Transverse colon (tissue), 4 donors: ENCODE results near the gene GYPE. TPM values are rescaled to one million over a fixed set of nuclear protein-coding genes. Genes with fewer than 3 reads are reported as not detected.
"Not testable (repeated sequence)": the region's sequence is repeated elsewhere in the genome, so short reads cannot be mapped to it uniquely, and the experiment has no call there.

Source experiments
- DNase-seq: peaks from one replicate; pipeline ENCODE4 v3.0.0-alpha.2; 2019
- H3K27ac ChIP-seq, 4 donors: fragments of 200-600 bp; sonication (generic); 2 replicates each; pipeline ENCODE4 v1.5.1; 2016 to 2018; ENCODE audit warnings: inconsistent platforms in 4 of 4
- H3K27me3 ChIP-seq: fragments of 200-600 bp; sonication (generic); 2 replicates; pipeline ENCODE4 v1.5.1; 2017; ENCODE audit warnings: inconsistent platforms
- H3K36me3 ChIP-seq, 4 donors: fragments of 200-600 bp; sonication (generic); 2 replicates each; pipeline ENCODE4 v1.5.1; 2017 to 2019; ENCODE audit warnings: inconsistent platforms in 4 of 4
- H3K4me1 ChIP-seq, 4 donors: fragments of 200-600 bp; sonication (generic); 2 replicates each; pipeline ENCODE4 v1.5.1; 2017 to 2020; ENCODE audit warnings: inconsistent platforms in 4 of 4
- H3K4me3 ChIP-seq, 4 donors: fragments of 200-600 bp; sonication (generic); 1 replicate in 1 of 4; 2 replicates in 3 of 4; pipeline versions ENCODE4 v1.5.1 to v1.6.1; 2017 to 2019; ENCODE audit warnings: inconsistent platforms in 4 of 4
- H3K9me3 ChIP-seq, 2 donors: fragments of 200-600 bp; sonication (generic); 2 replicates each; pipeline ENCODE4 v1.5.1; 2017 to 2019; ENCODE audit warnings: inconsistent platforms in 2 of 2
- EP300 ChIP-seq: sonication (generic); formaldehyde crosslinking; IDR thresholded peaks from one replicate; pipeline ENCODE4 v1.6.1; 2017; ENCODE audit warnings: antibody characterized with exemption, low read depth
- POLR2A ChIP-seq: fragments of 450-650 bp; IDR thresholded peaks from one replicate; pipeline ENCODE4 v1.6.1; 2016; ENCODE audit warnings: antibody characterized with exemption, mild to moderate bottlenecking, moderate library complexity
- POLR2AphosphoS5 ChIP-seq, 3 donors: sonication (generic); formaldehyde crosslinking; IDR thresholded peaks; one replicate each; pipeline ENCODE4 v1.6.1; 2016; ENCODE audit warnings: antibody characterized with exemption in 3 of 3
- WGBS, 2 donors: methylation state at CpG; one replicate each; pipeline ENCODE4 v1.1.5; 2018; ENCODE audit warnings: low coverage in 1 of 2; 5-methylcytosine and 5-hydroxymethylcytosine counted together
- in situ Hi-C, 4 donors: fragments of 200-750 bp; cut with MboI; loops; one replicate each; pipeline versions ENCODE4 v1.15.0 to v1.15.1; 2017; ENCODE audit warnings: low sequenced_read_pairs in 3 of 4, low pct_ligation_motif_present in 1 of 4, low pct_unique_long_range_greater_than_20kb in 1 of 4
- intact Hi-C: fragments of 100-400 bp; cut with DNase I; formaldehyde crosslinking; loops from one replicate; pipeline ENCODE4 v1.15.1; 2023; ENCODE audit warnings: low total_unique reads
- total RNA-seq, 4 donors: library from RNA; depleted of rRNA; stranded (reverse); fragments of >200 nt; gene quantifications; one replicate each; pipeline ENCODE4 v1.1.0, GENCODE V29; 2016
- TF ChIP-seq, protein P1 (sequence below), 5 experiments: fragments of 200-600 bp in 3 of 5; fragments of 450-650 bp in 2 of 5; sonication (generic) in 3 of 5; IDR thresholded peaks; 1 replicate in 2 of 5; 2 replicates in 3 of 5; pipeline ENCODE4 v1.5.1; 2016 to 2017; ENCODE audit warnings: antibody characterized with exemption in 5 of 5, inconsistent platforms in 3 of 5, mild to moderate bottlenecking in 2 of 5, moderate library complexity in 1 of 5

GYPE gene
- total RNA-seq, 4 donors from 2014 or later: not detected

DNA sequence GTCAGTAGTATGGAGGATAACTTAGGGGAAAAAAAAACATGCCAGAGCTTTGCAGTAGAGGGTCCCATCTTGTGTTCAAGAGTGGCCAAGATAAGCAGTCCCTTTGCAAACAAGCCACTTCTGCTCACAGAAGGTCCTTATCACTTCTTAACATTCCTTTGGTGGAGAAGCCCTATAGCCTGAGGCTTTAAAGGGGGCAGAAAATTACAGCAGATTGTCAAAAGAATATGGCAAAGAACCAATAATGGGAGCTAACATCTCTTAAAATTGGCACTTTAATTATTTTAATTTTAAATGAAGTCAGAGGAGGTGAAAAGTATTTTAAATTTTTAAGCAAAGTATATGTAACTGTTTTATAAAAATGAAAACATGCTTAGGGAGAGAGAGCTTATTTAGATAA is 20.4 kb downstream of the GYPE start:
- H3K27me3 ChIP-seq, H3K9me3 ChIP-seq, H3K4me3 ChIP-seq, DNase-seq, in situ Hi-C loops, H3K4me1 ChIP-seq, intact Hi-C loops, H3K27ac ChIP-seq, H3K36me3 ChIP-seq: not testable (repeated sequence)

DNA sequence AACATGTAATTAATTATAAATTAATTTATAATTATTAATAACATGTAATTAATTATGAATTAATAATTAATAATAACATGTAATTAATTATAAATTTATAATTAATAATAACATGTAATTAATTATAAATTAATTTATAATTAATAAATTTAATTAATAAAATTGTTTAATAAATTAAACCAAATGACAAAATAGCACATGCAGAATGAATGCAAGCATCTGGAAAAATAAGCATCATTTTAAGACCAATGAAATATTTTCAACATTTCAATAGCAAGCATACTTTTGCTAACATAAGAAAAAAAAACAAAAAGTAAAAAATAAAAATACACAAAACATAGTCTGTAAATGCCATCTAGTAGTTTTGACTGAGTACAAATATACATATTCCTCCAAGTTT is 21.8 kb downstream of the GYPE start:
- H3K4me3 ChIP-seq: no peak overlapping the region
- H3K9me3 ChIP-seq: no peaks in the 10 kb centered on the region
- TF ChIP-seq POLR2A (no peak), POLR2AphosphoS5 (IDR thresholded peaks at IDR 0.05) (no peak), EP300 (no peak)
- TF ChIP-seq, protein P1, sequence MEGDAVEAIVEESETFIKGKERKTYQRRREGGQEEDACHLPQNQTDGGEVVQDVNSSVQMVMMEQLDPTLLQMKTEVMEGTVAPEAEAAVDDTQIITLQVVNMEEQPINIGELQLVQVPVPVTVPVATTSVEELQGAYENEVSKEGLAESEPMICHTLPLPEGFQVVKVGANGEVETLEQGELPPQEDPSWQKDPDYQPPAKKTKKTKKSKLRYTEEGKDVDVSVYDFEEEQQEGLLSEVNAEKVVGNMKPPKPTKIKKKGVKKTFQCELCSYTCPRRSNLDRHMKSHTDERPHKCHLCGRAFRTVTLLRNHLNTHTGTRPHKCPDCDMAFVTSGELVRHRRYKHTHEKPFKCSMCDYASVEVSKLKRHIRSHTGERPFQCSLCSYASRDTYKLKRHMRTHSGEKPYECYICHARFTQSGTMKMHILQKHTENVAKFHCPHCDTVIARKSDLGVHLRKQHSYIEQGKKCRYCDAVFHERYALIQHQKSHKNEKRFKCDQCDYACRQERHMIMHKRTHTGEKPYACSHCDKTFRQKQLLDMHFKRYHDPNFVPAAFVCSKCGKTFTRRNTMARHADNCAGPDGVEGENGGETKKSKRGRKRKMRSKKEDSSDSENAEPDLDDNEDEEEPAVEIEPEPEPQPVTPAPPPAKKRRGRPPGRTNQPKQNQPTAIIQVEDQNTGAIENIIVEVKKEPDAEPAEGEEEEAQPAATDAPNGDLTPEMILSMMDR (IDR thresholded peaks at IDR 0.05): no peak
- no peak overlapping the region for H3K27ac ChIP-seq
- intact Hi-C loops: no loop called here
- no peaks in the 10 kb centered on the region for H3K36me3 ChIP-seq
- in situ Hi-C loops: no loop called here
- no peaks in the 10 kb centered on the region for H3K27me3 ChIP-seq
- DNase-seq: no peak
- no peaks in the 10 kb centered on the region for H3K4me1 ChIP-seq

DNA sequence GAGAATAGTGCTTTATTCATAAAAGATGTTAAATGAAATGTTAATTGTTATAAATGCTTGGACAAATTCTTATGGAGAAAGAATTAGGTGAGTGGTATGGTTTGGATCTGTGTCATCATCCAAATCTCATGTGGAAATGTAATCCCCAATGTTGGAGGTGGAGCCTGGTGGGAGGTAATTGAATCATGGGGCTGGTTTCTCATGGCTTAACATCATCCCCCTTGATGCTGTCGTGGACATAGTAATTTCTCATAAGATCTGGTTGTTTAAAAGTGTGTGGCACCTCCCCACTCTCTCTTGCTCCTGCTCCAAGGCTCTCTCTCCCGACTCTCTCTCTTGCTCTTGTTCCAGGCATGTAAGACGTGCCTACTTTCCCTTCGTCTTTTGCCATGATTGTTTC is 22.5 kb downstream of the GYPE start:
- H3K9me3 ChIP-seq: no peaks in the 10 kb centered on the region
- H3K27ac ChIP-seq: no peak overlapping the region
- DNase-seq: no peak
- no peaks in the 10 kb centered on the region for H3K36me3 ChIP-seq
- no peaks in the 10 kb centered on the region for H3K27me3 ChIP-seq
- no peak overlapping the region for H3K4me3 ChIP-seq
- WGBS, 2 donors: 40 to 81% methylated on average over 1 to 4 of the region's 4 CpGs
- in situ Hi-C loops (no loop called here), intact Hi-C loops (no loop called here)
- H3K4me1 ChIP-seq: no peaks in the 10 kb centered on the region
- no peak for TF ChIP-seq EP300
- no peak for TF ChIP-seq POLR2AphosphoS5 (IDR thresholded peaks at IDR 0.05)
- TF ChIP-seq, protein P1 (IDR thresholded peaks at IDR 0.05): no peak
- no peak for TF ChIP-seq POLR2A

DNA sequence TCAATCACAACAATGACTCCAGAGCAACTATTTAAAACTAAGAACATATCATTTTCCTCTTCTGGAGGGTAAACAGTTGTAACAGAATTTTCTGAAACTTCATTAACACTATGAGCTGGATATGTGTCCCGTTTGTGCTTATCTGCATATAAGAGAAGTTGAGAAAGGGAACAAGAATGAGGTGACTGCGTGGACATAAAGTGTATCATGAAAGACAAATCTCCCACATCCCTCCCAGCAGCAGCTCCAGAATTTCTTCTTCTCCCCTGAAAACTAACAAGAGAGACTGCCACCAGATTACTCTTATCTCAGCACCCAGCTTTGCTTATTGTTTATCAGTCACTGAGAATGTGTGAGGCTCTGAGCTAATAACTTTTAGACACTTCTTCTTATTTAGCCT is 25.8 kb downstream of the GYPE start:
- DNase-seq, in situ Hi-C loops, H3K27me3 ChIP-seq, H3K27ac ChIP-seq, H3K36me3 ChIP-seq, intact Hi-C loops, H3K4me3 ChIP-seq, H3K9me3 ChIP-seq, H3K4me1 ChIP-seq: not testable (repeated sequence)
- 59 to 62% methylated on average over 2 of the region's 2 CpGs for WGBS, 2 donors

DNA sequence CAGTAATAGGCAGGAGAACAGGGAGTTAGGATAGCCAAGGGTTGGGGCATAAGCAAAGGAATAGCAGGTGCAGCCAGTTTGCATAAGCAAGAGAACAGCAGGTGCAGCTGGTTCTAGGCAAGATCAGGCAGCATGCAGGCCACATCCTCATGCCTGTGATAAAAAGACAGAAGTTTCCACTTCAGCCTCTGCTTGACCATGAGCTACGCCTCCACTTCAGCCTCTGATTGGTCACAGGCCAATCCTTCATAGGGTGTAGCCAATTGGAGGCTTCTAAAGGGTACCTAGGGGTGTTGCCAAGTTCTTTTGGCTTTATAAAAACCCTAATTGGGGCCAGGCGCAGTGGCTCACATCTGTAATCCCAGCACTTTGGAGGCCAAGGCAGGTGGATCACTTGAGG is 30.0 kb downstream of the GYPE start:
- H3K4me1 ChIP-seq, in situ Hi-C loops, H3K4me3 ChIP-seq, H3K9me3 ChIP-seq, H3K27me3 ChIP-seq, intact Hi-C loops, DNase-seq, H3K27ac ChIP-seq, H3K36me3 ChIP-seq: not testable (repeated sequence)
- WGBS, 2 donors: 92% methylated on average over 2 of the region's 2 CpGs; no CpG with 5 or more reads in 1 of the 2 donors

DNA sequence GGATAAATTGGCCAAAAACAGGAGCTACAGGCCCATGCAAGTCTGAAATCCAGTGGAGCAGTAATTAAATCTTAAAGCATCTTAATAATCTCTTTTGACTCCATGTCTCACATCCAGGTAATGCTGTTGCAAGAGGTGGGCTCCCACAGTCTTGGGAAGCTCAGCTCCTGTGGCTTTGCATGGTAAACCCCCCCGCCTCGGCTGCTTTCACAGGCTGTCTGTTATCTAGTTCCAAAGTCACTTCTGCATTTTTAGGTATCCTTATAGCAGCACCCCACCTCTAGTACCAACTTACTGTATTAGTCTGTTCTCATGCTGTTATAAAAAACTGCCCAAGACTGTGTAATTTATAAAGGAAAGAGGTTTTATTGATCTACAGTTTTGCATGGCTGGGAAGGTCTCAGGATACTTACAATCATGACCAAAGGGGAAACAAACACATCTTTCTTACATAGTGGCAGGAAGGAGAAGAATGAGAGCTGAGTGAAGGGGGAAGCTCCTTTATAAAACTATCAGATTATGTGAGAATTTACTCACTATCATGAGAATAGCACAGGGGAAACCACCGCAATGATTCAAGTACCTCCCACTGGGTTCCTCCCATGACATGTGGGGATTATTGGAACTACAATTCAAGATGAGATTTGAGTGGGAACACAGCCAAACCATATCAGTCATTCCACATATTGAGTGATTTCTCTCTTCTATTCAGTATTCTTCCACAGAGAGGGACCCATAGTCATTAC is 34.7 kb downstream of the GYPE start:
- H3K27ac ChIP-seq, intact Hi-C loops, H3K9me3 ChIP-seq, H3K4me1 ChIP-seq, DNase-seq, H3K27me3 ChIP-seq, in situ Hi-C loops, H3K4me3 ChIP-seq, H3K36me3 ChIP-seq: not testable (repeated sequence)
- WGBS, 2 donors: 42 to 80% methylated on average over 1 to 2 of the region's 3 CpGs

DNA sequence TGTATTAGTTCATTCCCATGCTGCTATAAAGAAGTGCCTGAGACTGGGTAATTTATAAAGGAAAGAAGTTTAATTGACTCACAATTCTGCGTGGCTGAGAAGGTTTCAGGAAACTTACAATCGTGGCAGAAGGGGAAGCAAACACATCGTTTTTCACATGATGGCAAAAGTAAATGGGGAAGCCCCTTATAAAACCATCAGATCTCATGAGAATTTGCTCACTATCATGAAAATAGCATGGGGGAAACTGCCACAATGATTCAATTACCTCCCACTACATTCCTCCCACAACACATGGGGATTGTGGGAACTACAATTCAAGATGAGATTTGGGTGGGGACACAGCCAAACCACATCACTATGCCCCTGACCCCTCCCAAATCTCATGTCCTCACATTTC is 35.4 kb downstream of the GYPE start:
- H3K36me3 ChIP-seq, H3K27ac ChIP-seq, intact Hi-C loops, H3K4me3 ChIP-seq, H3K9me3 ChIP-seq, in situ Hi-C loops, DNase-seq, H3K4me1 ChIP-seq, H3K27me3 ChIP-seq: not testable (repeated sequence)
- WGBS, 2 donors: 45 to 87% methylated on average over 3 of the region's 3 CpGs

DNA sequence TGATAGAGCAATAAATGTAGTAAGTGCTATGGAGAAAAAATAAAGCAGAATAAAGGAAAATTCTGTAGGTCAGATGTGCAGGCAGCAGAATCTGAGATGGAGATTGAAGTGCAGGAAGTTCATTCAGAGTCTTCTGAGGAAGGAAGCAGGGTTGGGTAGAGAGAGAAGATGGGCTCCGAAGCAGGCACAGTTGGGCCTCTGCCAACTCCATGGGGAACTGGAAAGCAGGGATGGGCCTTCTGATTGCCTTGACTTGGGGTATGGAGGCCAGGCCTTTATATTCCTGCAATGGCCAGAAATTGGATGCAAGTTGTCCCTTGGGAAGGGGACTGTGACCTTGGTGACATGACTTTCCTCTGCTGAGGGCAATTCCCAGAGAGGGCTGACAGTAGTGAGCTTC is 42.6 kb downstream of the GYPE start:
- H3K27me3 ChIP-seq, intact Hi-C loops, in situ Hi-C loops, H3K27ac ChIP-seq, H3K36me3 ChIP-seq, H3K9me3 ChIP-seq, H3K4me1 ChIP-seq, DNase-seq, H3K4me3 ChIP-seq: not testable (repeated sequence)
- WGBS, 2 donors: 43 to 46% methylated on average over 1 of the region's 1 CpG
